Stimulated activated CD4-positive, alpha-beta T cell treated with anti-CD3 and anti-CD28 coated beads, TNF-alpha, amount 100 ng/mL, for 1 hour (primary cell): ENCODE data around the gene FAF2.
A peak's percentile ranks its signal among the peaks of the same experiment; 100 is the strongest.
"Not testable (repeated sequence)": the region's sequence is repeated elsewhere in the genome, so short reads cannot be mapped to it uniquely, and the experiment has no call there.

Experiments
- DNase-seq, 3 donors: peaks; one replicate each; pipeline ENCODE4 v3.0.0-alpha.2; 2020; ENCODE audit warnings: low read depth in 3 of 3, low spot score in 1 of 3

The FAF2 gene

GRCh38 chr5:176447978-176448608, at the start of gene FAF2:
TSS of gene FAF2 (plus strand) at chr5:176448385. CDS start at chr5:176448408, 23 bp downstream.
- peak; percentile 94 to 99 (median 99) for DNase-seq

GRCh38 chr5:176400382-176401156, 47.6 kb upstream of the FAF2 start:
- DNase-seq = no peak

GRCh38 chr5:176401281-176402205, 46.6 kb upstream of the FAF2 start:
- DNase-seq = no peak

- DNase-seq = no peak
Measured at GRCh38 chr5:176405656-176406435, 42.3 kb upstream of the FAF2 start.

- DNase-seq = no peak
Measured at GRCh38 chr5:176406436-176407052, 41.6 kb upstream of the FAF2 start.

- DNase-seq = no peak
Measured at GRCh38 chr5:176407456-176408251, 40.5 kb upstream of the FAF2 start.

- DNase-seq = not testable (repeated sequence)
Measured at GRCh38 chr5:176408252-176408573, 40.0 kb upstream of the FAF2 start.

- DNase-seq = no peak
Measured at GRCh38 chr5:176408590-176408989, 39.6 kb upstream of the FAF2 start.

GRCh38 chr5:176409765-176410164, 38.4 kb upstream of the FAF2 start:
- DNase-seq = no peak

- DNase-seq = no peak
Measured at GRCh38 chr5:176410486-176411180, 37.6 kb upstream of the FAF2 start.

GRCh38 chr5:176412517-176413254, 35.5 kb upstream of the FAF2 start:
- DNase-seq = no peak

GRCh38 chr5:176413255-176413565, 35.0 kb upstream of the FAF2 start:
- DNase-seq = no peak

- DNase-seq = no peak
Measured at GRCh38 chr5:176413709-176414191, 34.4 kb upstream of the FAF2 start.

- DNase-seq = no peak
Measured at GRCh38 chr5:176414704-176415103, 33.5 kb upstream of the FAF2 start.

GRCh38 chr5:176415240-176415951, 32.8 kb upstream of the FAF2 start:
- no peak for DNase-seq

GRCh38 chr5:176415952-176416924, 31.9 kb upstream of the FAF2 start, which contains the start of gene CLTB:
TSS of gene CLTB (minus strand) at chr5:176416539. CDS start at chr5:176416363, 176 bp downstream.
- DNase-seq = peak; percentile 79 to 94 (median 88)
